H9 (cell line): ENCODE results near the gene GRHPR. TPM values are rescaled to one million over a fixed set of nuclear protein-coding genes. Genes with fewer than 3 reads are reported as not detected.

ENCODE experiments used
- DNase-seq: peaks from one replicate; pipeline ENCODE4 v3.0.0-alpha.2; 2017
- H2AFZ ChIP-seq: one replicate; pipeline ENCODE4 v1.6.1; 2013; ENCODE audit warnings: mild to moderate bottlenecking, low read length, control low read depth, moderate library complexity
- H2AK5ac ChIP-seq: 2 replicates; pipeline ENCODE4 v1.6.1; 2013; ENCODE audit warnings: low read length, control low read depth, mixed read lengths; ENCODE audit not compliant: insufficient read length
- H2BK120ac ChIP-seq: one replicate; pipeline ENCODE4 v1.6.1; 2013; ENCODE audit warnings: low read depth, mild to moderate bottlenecking, low read length, control low read depth, inconsistent platforms; ENCODE audit not compliant: poor library complexity, severe bottlenecking
- H2BK12ac ChIP-seq: 2 replicates; pipeline ENCODE4 v1.6.1; 2013; ENCODE audit warnings: low read length, control low read depth, mixed read lengths, low read depth; ENCODE audit not compliant: insufficient read length
- H2BK15ac ChIP-seq: 2 replicates; pipeline ENCODE4 v1.6.1; 2013; ENCODE audit warnings: low read depth, low read length, control low read depth
- H2BK20ac ChIP-seq: one replicate; pipeline ENCODE4 v1.6.1; 2013; ENCODE audit warnings: low read depth, mild to moderate bottlenecking, low read length, control low read depth, inconsistent platforms; ENCODE audit not compliant: poor library complexity, severe bottlenecking
- H2BK5ac ChIP-seq: 2 replicates; pipeline ENCODE4 v1.6.1; 2013; ENCODE audit warnings: low read length, control low read depth, mixed read lengths; ENCODE audit not compliant: insufficient read length
- H3K14ac ChIP-seq: 2 replicates; pipeline ENCODE4 v1.6.1; 2013; ENCODE audit warnings: low read length, control low read depth; ENCODE audit not compliant: insufficient read depth
- H3K18ac ChIP-seq: 2 replicates; pipeline ENCODE4 v1.6.1; 2013; ENCODE audit warnings: low read depth, mild to moderate bottlenecking, mixed read lengths, low read length, control low read depth; ENCODE audit not compliant: insufficient read length
- H3K23ac ChIP-seq: 2 replicates; pipeline ENCODE4 v1.6.1; 2013; ENCODE audit warnings: low read length, control low read depth, mixed read lengths, low read depth; ENCODE audit not compliant: insufficient read length
- H3K23me2 ChIP-seq: 2 replicates; pipeline ENCODE4 v1.6.1; 2013; ENCODE audit warnings: low read depth, mild to moderate bottlenecking, mixed read lengths, low read length, control low read depth; ENCODE audit not compliant: insufficient read length, poor library complexity, severe bottlenecking
- H3K27ac ChIP-seq: 2 replicates; pipeline ENCODE4 v1.5.1; 2013; ENCODE audit warnings: low read length, control low read depth, mixed read lengths, low read depth; ENCODE audit not compliant: insufficient read length
- H3K27me3 ChIP-seq: 2 replicates; pipeline ENCODE4 v1.6.1; 2013; ENCODE audit warnings: low read length, control low read depth, inconsistent platforms; ENCODE audit not compliant: insufficient read depth
- H3K4ac ChIP-seq: 2 replicates; pipeline ENCODE4 v1.6.1; 2013; ENCODE audit warnings: low read depth, mild to moderate bottlenecking, control low read depth, inconsistent platforms, low read length, moderate library complexity
- H3K4me1 ChIP-seq: 2 replicates; pipeline ENCODE4 v1.6.1; 2013; ENCODE audit warnings: low read length, control low read depth, inconsistent platforms; ENCODE audit not compliant: insufficient read depth
- H3K4me2 ChIP-seq: 2 replicates; pipeline ENCODE4 v1.6.1; 2013; ENCODE audit warnings: low read length, control low read depth, mixed read lengths; ENCODE audit not compliant: insufficient read length, insufficient read depth
- H3K56ac ChIP-seq: 2 replicates; pipeline ENCODE4 v1.6.1; 2013; ENCODE audit warnings: low read depth, mild to moderate bottlenecking, mixed read lengths, low read length, control low read depth; ENCODE audit not compliant: insufficient read length
- H3K79me1 ChIP-seq: 2 replicates; pipeline ENCODE4 v1.6.1; 2013; ENCODE audit warnings: low read depth, mild to moderate bottlenecking, moderate library complexity, low read length, control low read depth, inconsistent platforms; ENCODE audit not compliant: insufficient read depth, poor library complexity, severe bottlenecking
- H3K79me2 ChIP-seq: 2 replicates; pipeline ENCODE4 v1.6.1; 2013; ENCODE audit warnings: low read length, control low read depth, inconsistent platforms; ENCODE audit not compliant: insufficient read depth
- H3K9ac ChIP-seq: 2 replicates; pipeline ENCODE4 v1.6.1; 2013; ENCODE audit warnings: low read length, control low read depth, mixed read lengths; ENCODE audit not compliant: insufficient read length; ENCODE audit errors: extremely low read depth
- H3K9me3 ChIP-seq: one replicate; pipeline ENCODE4 v1.6.1; 2013; ENCODE audit warnings: low read depth, low read length, inconsistent platforms; ENCODE audit not compliant: control insufficient read depth
- H3T11ph ChIP-seq: one replicate; pipeline ENCODE4 v1.6.1; 2013; ENCODE audit warnings: mild to moderate bottlenecking, low read length, control low read depth, inconsistent platforms
- H4K20me1 ChIP-seq: one replicate; pipeline ENCODE4 v1.6.1; 2013; ENCODE audit not compliant: control insufficient read depth, insufficient read length, insufficient read depth
- H4K5ac ChIP-seq: 2 replicates; pipeline ENCODE4 v1.6.1; 2013; ENCODE audit warnings: low read depth, mild to moderate bottlenecking, mixed read lengths, low read length, control low read depth; ENCODE audit not compliant: insufficient read length
- H4K8ac ChIP-seq: replicated peaks from 2 replicates; pipeline ENCODE4 v1.6.1; 2013; ENCODE audit warnings: low read length, control low read depth, mixed read lengths, low read depth; ENCODE audit not compliant: insufficient read length
- H4K91ac ChIP-seq: 2 replicates; pipeline ENCODE4 v1.6.1; 2013; ENCODE audit warnings: low read depth, mild to moderate bottlenecking, moderate library complexity, mixed read lengths, low read length, control low read depth; ENCODE audit not compliant: insufficient read length
- H3K27ac Mint-ChIP-seq, 3 experiments: 2 replicates in 2 of 3; 3 replicates in 1 of 3; pipeline ENCODE4 v1.8.0; 2020 to 2021; ENCODE audit warnings: mixed read lengths in 3 of 3, mild to moderate bottlenecking in 1 of 3, moderate library complexity in 1 of 3
- H3K27me3 Mint-ChIP-seq: 2 replicates; pipeline ENCODE4 v1.8.0; 2021; ENCODE audit warnings: low read depth, mild to moderate bottlenecking, moderate library complexity, mixed read lengths
- H3K36me3 Mint-ChIP-seq, 3 experiments: 2 replicates in 2 of 3; 3 replicates in 1 of 3; pipeline ENCODE4 v1.8.0; 2020 to 2021; ENCODE audit warnings: low read depth in 3 of 3, mixed read lengths in 3 of 3; ENCODE audit not compliant: insufficient read depth in 1 of 3
- H3K4me1 Mint-ChIP-seq, 2 experiments: 2 replicates each; pipeline ENCODE4 v1.8.0; 2020; ENCODE audit warnings: mixed read lengths in 2 of 2
- H3K4me3 Mint-ChIP-seq, 2 experiments: 2 replicates in 1 of 2; 3 replicates in 1 of 2; pipeline ENCODE4 v1.8.0; 2020 to 2021; ENCODE audit warnings: mild to moderate bottlenecking in 2 of 2, mixed read lengths in 2 of 2, moderate library complexity in 1 of 2
- H3K9me3 Mint-ChIP-seq, 2 experiments: 2 replicates in 1 of 2; 3 replicates in 1 of 2; pipeline ENCODE4 v1.8.0; 2020; ENCODE audit warnings: mild to moderate bottlenecking in 2 of 2, mixed read lengths in 2 of 2, moderate library complexity in 1 of 2
- WGBS: extraction: QIAGEN DNeasy Blood & Tissue Kit; methylation state at CpG from one replicate; pipeline ENCODE4 v1.1.7; 2013; ENCODE audit warnings: missing lambda C conversion rate, low lambda C conversion rate, mixed read lengths; ENCODE audit not compliant: insufficient read length; ENCODE audit errors: extremely low coverage; 5-methylcytosine and 5-hydroxymethylcytosine counted together
- total RNA-seq: library from RNA; stranded (reverse); gene quantifications from 2 replicates; pipeline ENCODE4 v1.2.1, GENCODE V29; 2021
- TF ChIP-seq, protein P1 (sequence below): fragments of 200-600 bp; sonication (generic); conservative IDR thresholded peaks from 3 replicates; pipeline ENCODE4 v1.8.0; 2021; ENCODE audit warnings: antibody characterized with exemption, mild to moderate bottlenecking

GRHPR gene
- total RNA-seq, 1 experiment from 2014 or later, result 97.9 TPM

DNA sequence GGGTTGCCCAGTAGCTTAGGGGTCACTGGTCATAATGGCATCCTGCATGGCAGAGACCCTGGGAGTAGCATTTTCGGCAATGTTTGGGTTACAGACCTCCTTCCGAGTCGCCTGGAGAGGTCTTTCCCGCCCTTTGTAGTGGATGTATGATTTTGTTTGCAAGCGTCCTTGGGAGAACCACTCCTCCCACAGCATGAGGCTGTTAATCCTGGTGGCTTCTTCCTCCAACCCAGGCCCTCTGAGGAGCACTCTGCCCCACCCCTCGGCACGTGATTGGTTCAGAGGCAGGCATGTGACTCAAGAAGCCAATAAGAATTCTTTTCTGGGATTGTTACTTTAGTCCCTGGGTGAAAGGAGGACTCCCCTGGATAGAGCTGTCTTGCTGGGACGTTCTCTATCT is 30.2 kb upstream of the GRHPR start:
- peak overlapping the region; percentile 60 for H2BK20ac ChIP-seq
- H3K56ac ChIP-seq, result no peak overlapping the region
- H3K4me1 Mint-ChIP-seq, result peaks cover 4 to 12% of the 10 kb centered on the region in 2 experiments; a peak in 2 of 4 replicates
- peaks cover 1% of the 10 kb centered on the region; the same call in 1 of the 2 replicates for H3K27me3 Mint-ChIP-seq
- no peaks in the 10 kb centered on the region for H3K27me3 ChIP-seq
- no peak overlapping the region for H3K4ac ChIP-seq
- no peaks in the 10 kb centered on the region; a peak in 1 of 7 replicates for H3K36me3 Mint-ChIP-seq
- H3K4me1 ChIP-seq, result no peaks in the 10 kb centered on the region
- no peak overlapping the region for H4K8ac ChIP-seq
- H4K20me1 ChIP-seq, result no peaks in the 10 kb centered on the region
- H4K91ac ChIP-seq, result no peak overlapping the region
- H3K14ac ChIP-seq, result no peak overlapping the region
- H2BK5ac ChIP-seq, result no peak overlapping the region
- no peak overlapping the region for H3K23ac ChIP-seq
- H2AK5ac ChIP-seq, result no peak overlapping the region
- no peak overlapping the region for H3T11ph ChIP-seq
- H3K9me3 Mint-ChIP-seq, result no peaks in the 10 kb centered on the region
- TF ChIP-seq, protein P1, sequence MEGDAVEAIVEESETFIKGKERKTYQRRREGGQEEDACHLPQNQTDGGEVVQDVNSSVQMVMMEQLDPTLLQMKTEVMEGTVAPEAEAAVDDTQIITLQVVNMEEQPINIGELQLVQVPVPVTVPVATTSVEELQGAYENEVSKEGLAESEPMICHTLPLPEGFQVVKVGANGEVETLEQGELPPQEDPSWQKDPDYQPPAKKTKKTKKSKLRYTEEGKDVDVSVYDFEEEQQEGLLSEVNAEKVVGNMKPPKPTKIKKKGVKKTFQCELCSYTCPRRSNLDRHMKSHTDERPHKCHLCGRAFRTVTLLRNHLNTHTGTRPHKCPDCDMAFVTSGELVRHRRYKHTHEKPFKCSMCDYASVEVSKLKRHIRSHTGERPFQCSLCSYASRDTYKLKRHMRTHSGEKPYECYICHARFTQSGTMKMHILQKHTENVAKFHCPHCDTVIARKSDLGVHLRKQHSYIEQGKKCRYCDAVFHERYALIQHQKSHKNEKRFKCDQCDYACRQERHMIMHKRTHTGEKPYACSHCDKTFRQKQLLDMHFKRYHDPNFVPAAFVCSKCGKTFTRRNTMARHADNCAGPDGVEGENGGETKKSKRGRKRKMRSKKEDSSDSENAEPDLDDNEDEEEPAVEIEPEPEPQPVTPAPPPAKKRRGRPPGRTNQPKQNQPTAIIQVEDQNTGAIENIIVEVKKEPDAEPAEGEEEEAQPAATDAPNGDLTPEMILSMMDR, result no peak
- H2BK120ac ChIP-seq, result no peak overlapping the region
- H3K79me1 ChIP-seq, result no peaks in the 10 kb centered on the region
- H3K9ac ChIP-seq, result no peak overlapping the region
- WGBS, result no CpG with 5 or more reads among the region's 8 CpGs
- H3K23me2 ChIP-seq, result no peaks in the 10 kb centered on the region
- H3K79me2 ChIP-seq, result no peaks in the 10 kb centered on the region
- H2BK15ac ChIP-seq, result no peak overlapping the region
- H2AFZ ChIP-seq, result no peak overlapping the region
- no peak overlapping the region for H3K18ac ChIP-seq
- no peak overlapping the region for H3K4me2 ChIP-seq
- DNase-seq, result peak; percentile 58
- no peak overlapping the region for H4K5ac ChIP-seq
- no peak overlapping the region for H3K27ac ChIP-seq
- H2BK12ac ChIP-seq, result no peak overlapping the region
- H3K9me3 ChIP-seq, result no peaks in the 10 kb centered on the region
- H3K27ac Mint-ChIP-seq, result no peak overlapping the region; a peak in 1 of 7 replicates
- no peak overlapping the region for H3K4me3 Mint-ChIP-seq
